HTR-8/SVneo (cell line): ENCODE results near the gene SMTN.
A peak's percentile ranks its signal among the peaks of the same experiment; 100 is the strongest.
"Not testable (repeated sequence)": the region's sequence is repeated elsewhere in the genome, so short reads cannot be mapped to it uniquely, and the experiment has no call there.

ENCODE experiments used
- DNase-seq: peaks from one replicate; pipeline ENCODE4 v3.0.0; 2011; ENCODE audit warnings: low spot score, mixed read lengths; ENCODE audit not compliant: insufficient read length
- FAIRE-seq: peaks from 2 replicates; lab custom pipeline; 2011; peaks lifted over from hg19 to GRCh38; lab: Jason Lieb, UNC

Gene SMTN

DNA sequence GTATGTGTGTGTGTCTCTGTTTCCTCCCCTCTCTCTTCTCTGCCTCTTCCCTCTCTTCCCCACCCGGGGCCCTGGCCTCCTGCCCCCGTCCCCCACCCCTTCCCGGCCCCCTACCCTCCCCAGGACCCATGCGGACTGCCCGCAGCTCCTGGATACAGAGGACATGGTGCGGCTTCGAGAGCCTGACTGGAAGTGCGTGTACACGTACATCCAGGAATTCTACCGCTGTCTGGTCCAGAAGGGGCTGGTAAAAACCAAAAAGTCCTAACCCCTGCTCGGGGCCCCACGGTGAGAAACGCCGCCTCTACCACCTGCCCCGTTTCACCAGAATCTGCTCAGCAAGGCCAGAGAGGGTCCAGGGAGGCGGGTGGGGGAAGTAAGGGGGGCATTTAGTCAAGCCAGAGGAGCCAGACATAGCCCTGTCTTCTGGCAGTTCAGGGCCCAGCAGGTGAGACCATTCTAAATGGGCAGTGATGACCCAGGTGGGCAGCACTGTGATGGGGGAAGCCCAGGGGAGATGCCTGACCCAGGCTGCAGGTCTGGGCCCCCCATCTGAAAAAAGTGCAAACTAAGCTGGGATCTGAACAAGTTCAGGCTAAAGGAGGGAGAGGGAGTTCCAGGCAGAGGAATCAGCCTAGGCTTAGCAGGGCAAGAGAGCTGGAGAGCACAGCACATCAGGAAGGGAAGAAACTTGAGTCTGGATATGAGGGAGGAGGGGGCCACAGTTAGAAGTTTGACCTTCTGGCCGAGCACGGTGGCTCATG, 19.8 kb downstream of the SMTN start:
- FAIRE-seq (no peak), DNase-seq (no peak)

DNA sequence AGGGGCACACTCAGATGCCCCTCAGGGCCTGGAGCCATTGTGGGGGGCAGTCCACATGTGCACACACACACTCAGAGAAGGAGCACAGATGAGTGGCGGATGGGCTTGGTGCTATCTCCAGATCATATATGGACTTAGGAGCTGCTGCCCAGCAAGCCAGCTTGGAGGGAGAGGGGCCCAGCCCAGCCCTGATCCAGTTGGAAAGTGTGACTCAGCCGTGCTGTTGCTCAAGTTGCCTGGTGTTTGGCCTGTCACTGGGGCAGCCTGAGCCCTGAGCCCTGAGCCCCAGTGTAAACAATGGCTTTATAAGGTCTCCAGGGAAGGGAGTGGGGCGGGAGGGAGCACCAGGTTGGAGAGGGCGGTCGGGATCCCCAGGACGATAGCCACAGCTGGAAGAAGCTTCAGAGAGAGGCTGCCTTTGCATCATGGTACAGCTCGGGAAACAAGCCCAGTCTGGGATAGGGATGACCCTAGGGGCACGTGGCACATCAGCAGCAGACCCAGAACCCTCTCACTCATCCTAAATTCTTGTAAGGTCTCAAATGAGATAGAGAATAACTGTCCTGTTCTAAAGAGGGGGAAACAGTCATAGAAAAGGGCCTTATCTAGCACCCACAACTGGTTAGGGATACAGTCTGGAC, 21.4 kb downstream of the SMTN start:
- FAIRE-seq, result no peak

DNA sequence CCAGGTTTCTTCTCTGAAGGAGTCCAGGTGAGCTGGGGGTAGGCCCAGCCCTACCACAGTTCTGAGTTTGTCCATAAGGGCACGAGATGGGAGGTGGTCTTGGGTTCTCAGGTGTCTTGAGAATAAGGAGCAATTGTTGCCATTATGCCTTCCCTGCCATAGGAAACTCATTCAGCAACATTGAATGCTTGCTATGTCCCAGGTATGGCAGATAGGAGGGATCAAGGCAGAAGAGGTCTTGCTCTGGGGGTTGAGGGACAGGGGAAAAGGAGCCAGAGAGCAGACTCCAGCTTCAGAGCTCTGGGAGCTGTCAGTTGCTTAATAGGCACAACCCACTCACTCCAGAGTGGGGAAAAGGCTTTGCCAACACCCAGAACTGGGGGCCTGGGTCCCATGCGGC, 22.0 kb downstream of the SMTN start:
- DNase-seq (no peak), FAIRE-seq (no peak)

More for the DNA sequence above, 21.4 kb downstream of the SMTN start:
- peak; percentile 26 for DNase-seq

DNA sequence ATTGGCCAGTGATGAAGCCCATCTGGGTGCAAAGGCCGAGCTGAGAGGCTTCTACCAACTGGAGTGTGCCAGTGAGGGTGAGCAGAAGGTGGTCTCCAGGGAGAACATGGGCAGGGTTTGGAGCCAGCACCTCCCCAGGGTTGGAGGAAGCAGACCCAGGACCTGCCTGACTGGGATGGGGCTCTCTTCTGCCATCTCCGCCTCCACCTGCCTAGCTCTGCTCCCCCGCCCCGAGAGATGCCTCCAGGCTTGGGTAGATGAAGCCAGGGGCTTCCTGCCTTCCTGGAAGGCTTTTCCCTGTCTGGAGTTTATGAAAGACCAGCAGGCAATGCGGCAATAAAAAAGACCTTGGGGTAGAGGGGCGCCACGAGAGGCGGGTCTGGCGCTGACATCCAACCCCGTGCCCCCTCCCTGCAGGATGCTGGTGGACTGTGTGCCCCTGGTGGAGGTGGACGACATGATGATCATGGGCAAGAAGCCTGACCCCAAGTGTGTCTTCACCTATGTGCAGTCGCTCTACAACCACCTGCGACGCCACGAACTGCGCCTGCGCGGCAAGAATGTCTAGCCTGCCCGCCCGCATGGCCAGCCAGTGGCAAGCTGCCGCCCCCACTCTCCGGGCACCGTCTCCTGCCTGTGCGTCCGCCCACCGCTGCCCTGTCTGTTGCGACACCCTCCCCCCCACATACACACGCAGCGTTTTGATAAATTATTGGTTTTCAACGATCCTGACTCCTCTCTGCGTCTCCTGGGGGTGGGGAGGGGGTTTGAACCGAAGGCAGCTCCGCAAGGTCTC, 23.0 kb downstream of the SMTN start:
- FAIRE-seq, result no peak
- no peak for DNase-seq

- FAIRE-seq (no peak), DNase-seq (no peak)
Measured at GRCh38 chr22:31104869-31105268, 23.8 kb downstream of the SMTN start.

DNA sequence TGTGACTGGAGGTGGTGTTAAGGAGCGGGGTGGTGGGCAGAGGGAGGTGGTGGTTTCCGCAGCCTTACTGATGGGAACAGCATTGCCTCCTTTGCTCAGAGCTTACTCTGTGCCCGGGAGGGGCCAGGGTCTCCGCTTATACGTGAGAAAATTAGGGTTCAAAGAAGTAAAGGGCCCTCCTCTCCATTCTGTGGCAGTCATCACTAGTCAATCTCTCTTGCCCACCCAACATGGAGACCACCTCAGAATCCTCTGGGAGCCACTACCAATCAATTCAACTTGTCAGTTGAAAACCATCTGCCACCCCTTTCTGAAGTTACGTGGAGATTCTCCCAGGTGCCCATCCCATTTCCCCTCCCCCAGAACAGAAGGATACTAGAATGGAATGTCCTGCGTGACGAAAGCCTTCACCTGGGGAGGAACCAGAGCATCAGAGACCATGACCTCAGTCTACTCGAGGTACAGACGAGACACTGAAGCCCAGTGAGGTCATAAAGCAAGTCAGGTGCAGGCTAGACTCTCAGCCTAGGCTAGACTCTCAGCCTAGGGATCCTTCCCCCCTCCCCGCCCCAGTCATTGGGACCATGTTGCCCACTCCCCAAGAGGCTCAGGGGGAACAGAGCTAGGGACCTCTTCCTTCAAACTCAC, 24.3 kb downstream of the SMTN start:
- FAIRE-seq (no peak), DNase-seq (no peak)

GRCh38 chr22:31106001-31106571, 25.0 kb downstream of the SMTN start:
- no peak for DNase-seq
- no peak for FAIRE-seq

- FAIRE-seq (no peak), DNase-seq (no peak)
Measured at GRCh38 chr22:31106731-31107177, 25.6 kb downstream of the SMTN start.

- FAIRE-seq (peak; percentile 87), DNase-seq (peak; percentile 91)
Measured at GRCh38 chr22:31107178-31107893, 26.2 kb downstream of the SMTN start, which contains the start of gene SELENOM. TSS of gene SELENOM (minus strand) at chr22:31107568. CDS start at chr22:31107505, 63 bp downstream.

DNA sequence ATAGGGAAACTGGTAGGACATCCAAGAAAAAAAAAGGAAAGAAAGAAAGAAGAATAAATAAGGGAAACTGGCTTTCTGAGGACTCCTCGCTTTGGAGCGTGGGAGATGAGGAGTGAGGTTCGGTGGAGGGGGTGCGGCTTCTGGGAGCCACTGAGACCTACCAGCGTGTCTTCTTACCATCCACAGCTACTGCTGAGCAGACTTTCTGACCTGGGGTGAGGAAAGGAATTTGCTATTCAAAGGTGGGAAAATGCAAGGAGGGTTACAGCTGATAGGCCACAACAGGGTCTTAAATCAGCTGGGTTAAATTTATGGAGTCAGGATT, 26.7 kb downstream of the SMTN start:
- no peak for FAIRE-seq

GRCh38 chr22:31112547-31113091, 31.5 kb downstream of the SMTN start:
- not testable (repeated sequence) for FAIRE-seq, DNase-seq

More for the DNA sequence above, 26.7 kb downstream of the SMTN start:
- no peak for DNase-seq

- DNase-seq, result no peak
Measured at GRCh38 chr22:31118046-31118820, 37.1 kb downstream of the SMTN start.

DNA sequence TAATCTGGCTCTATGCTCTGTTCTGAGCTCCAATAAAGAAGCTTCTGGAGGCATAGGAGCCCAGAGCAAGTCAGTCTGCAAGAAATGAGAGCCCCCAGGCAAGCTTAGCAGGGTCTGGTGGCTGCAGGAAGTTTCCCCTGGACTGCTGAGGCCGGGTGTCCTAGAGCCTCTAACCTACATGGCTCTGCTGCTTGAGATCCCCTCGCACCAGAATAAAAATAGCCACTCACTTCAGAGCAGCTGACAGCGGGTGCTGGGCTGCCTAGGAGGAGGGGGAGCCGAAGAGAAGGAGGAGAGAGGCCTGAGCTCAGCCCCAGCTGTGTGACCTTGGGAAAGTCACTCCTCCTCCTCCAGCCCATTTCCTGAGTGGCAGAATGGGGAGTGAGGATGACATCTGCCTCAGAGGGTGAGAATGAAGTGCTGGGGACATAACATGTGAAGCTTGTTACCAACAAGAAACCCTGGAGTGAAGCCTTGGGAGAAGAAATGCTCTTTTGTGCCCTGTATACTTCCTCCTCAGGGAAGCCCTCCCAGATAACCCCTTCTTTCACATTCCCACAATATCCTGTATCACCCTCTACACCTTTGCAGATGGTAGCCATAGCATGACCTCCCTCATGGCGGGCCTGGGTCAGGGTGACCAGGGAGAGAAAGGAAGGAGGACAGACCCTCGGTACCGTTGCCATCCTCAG, 38.1 kb downstream of the SMTN start:
- FAIRE-seq, result no peak
- DNase-seq, result no peak

More at GRCh38 chr22:31118046-31118820, 37.1 kb downstream of the SMTN start:
- FAIRE-seq, result no peak

DNA sequence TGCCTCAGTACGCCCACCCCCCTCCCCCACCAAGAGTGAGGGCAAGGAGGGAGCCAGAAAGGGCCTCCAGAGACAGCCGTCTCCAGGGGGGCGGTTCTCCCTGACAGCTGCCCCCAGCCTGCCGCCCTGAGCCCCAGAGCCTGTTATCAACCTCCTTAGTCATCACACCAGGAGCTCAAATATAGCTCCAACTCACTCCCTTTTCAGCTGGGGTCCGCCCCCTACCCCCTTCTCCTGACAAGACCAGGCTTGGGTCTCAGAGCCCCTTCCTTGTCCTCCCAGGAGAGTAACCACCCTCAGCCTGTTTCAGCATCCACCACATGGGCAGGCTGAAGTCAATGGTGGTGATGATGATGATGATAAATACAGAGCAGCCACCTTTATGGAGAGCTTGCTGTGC, 39.1 kb downstream of the SMTN start:
- DNase-seq, result no peak
- no peak for FAIRE-seq

DNA sequence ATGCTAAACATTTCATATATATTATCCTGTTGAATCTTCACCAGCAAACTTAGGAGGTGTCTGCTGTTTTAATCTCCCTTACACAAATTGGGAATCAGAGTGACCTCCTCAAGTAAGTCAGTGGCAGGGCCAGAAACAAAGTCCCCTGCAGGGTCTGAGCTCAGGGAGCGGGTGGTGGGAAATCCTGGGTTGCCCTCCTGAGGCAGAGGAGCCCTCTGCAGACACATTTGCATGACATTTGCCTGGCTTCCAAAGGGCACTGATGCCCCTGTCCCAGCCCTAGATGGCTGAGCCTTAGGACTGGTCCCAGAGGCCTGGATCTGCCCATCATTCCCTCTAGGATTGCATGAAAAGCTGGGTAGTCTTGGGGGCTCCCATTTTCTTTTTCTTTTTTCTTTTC, 39.5 kb downstream of the SMTN start:
- DNase-seq (no peak), FAIRE-seq (no peak)

DNA sequence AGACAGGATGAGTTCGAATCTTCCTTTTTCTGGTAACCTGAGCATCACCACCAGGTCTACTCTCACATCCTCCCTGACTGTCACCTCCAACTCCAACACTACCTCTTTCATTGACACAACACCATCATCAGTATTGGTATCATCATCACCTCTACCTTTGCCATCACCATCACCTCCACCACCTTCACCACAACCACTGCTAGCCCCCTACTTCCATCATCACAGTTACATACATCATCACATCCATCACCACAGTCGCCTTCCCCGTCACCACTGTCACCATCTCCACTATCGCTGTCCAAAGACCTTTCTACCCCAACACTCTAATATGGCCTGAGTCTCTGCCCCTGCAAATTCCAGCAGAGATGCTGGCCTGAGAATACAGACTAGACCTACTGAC, 40.3 kb downstream of the SMTN start:
- no peak for DNase-seq
- no peak for FAIRE-seq

- FAIRE-seq (no peak), DNase-seq (no peak)
Measured at GRCh38 chr22:31122196-31122531, 41.0 kb downstream of the SMTN start.
